OCI-LY7 (cell line): Measurements from ENCODE around the gene PLPPR3. TPM values are rescaled to one million over a fixed set of nuclear protein-coding genes. Genes with fewer than 3 reads are reported as not detected.

Experiments used
- BruUV-seq: library from RNA; stranded (reverse); fragments of 400-500 nt; replicated peaks from 2 replicates; lab custom pipeline; 2021; lab: Mats Ljungman, UMichigan
- CTCF ChIA-PET: fragments of 300-600 bp; sonication (Branson Sonifier 250); formaldehyde crosslinking; loops from one replicate; lab custom pipeline; 2022; ENCODE audit warnings: antibody characterized with exemption; ENCODE audit not compliant: unreplicated experiment; lab: Charles Lee
- POLR2A ChIA-PET: fragments of 300-600 bp; sonication (Branson Sonifier 250); formaldehyde crosslinking; loops from one replicate; lab custom pipeline; 2022; ENCODE audit warnings: antibody characterized with exemption; lab: Charles Lee
- DNase-seq: peaks from one replicate; pipeline ENCODE4 v3.0.0-alpha.2; 2015; ENCODE audit warnings: low spot score
- H2AFZ ChIP-seq: fragments of 200-600 bp; sonication (generic), shearing (Covaris generic); 2 replicates; pipeline ENCODE4 v1.6.1; 2014; ENCODE audit warnings: mild to moderate bottlenecking, antibody characterized with exemption, low read length, moderate library complexity
- H3K27ac ChIP-seq: fragments of 200-600 bp; sonication (generic); 2 replicates; pipeline ENCODE4 v1.5.1; 2014; ENCODE audit warnings: mixed run types, low read depth, mild to moderate bottlenecking, moderate library complexity, low read length, inconsistent platforms; ENCODE audit not compliant: poor library complexity, severe bottlenecking
- H3K36me3 ChIP-seq: fragments of 200-600 bp; sonication (generic); 2 replicates; pipeline ENCODE4 v1.6.1; 2014; ENCODE audit warnings: mild to moderate bottlenecking, antibody characterized with exemption, low read length, moderate library complexity, mixed read lengths; ENCODE audit not compliant: insufficient read depth
- H3K4me1 ChIP-seq: fragments of 200-600 bp; sonication (generic); 2 replicates; pipeline ENCODE4 v1.5.1; 2014; ENCODE audit warnings: mild to moderate bottlenecking, low read length; ENCODE audit not compliant: insufficient read depth, poor library complexity, severe bottlenecking
- H3K4me2 ChIP-seq: fragments of 200-600 bp; sonication (generic); 2 replicates; pipeline ENCODE4 v1.6.1; 2014; ENCODE audit warnings: mild to moderate bottlenecking, low read length
- H3K4me3 ChIP-seq: fragments of 200-600 bp; sonication (generic); 2 replicates; pipeline ENCODE4 v1.5.1; 2014; ENCODE audit warnings: mild to moderate bottlenecking, low read depth, low read length; ENCODE audit not compliant: poor library complexity, severe bottlenecking
- H3K79me2 ChIP-seq: fragments of 200-600 bp; sonication (generic); 2 replicates; pipeline ENCODE4 v1.6.1; 2016; ENCODE audit warnings: low read depth, mild to moderate bottlenecking, low read length, moderate library complexity, mixed read lengths; ENCODE audit not compliant: insufficient read depth
- H3K9me2 ChIP-seq: fragments of 200-600 bp; sonication (generic); 2 replicates; pipeline ENCODE4 v1.6.1; 2016; ENCODE audit warnings: mild to moderate bottlenecking, low read length, mixed read lengths; ENCODE audit not compliant: insufficient read depth
- H3K9me3 ChIP-seq: fragments of 200-600 bp; sonication (generic); 2 replicates; pipeline ENCODE4 v1.6.1; 2014; ENCODE audit warnings: mild to moderate bottlenecking, mixed run types, low read length, mixed read lengths
- H4K20me1 ChIP-seq: fragments of 200-600 bp; sonication (generic); 2 replicates; pipeline ENCODE4 v1.6.1; 2014; ENCODE audit warnings: mild to moderate bottlenecking, antibody characterized with exemption, low read length, moderate library complexity, mixed read lengths; ENCODE audit not compliant: insufficient read depth
- EZH2phosphoT487 ChIP-seq: fragments of 200-600 bp; sonication (generic); IDR thresholded peaks from 2 replicates; pipeline ENCODE4 v1.6.1; 2018; ENCODE audit warnings: low read depth, borderline replicate concordance, mild to moderate bottlenecking, mixed run types, antibody characterized with exemption, low read length, moderate library complexity, mixed read lengths
- intact Hi-C: fragments of 100-400 bp; cut with micrococcal nuclease; formaldehyde crosslinking; loops from one replicate; pipeline ENCODE4 v1.10.0; 2022; ENCODE audit not compliant: unreplicated experiment
- total RNA-seq, 2 experiments: library from RNA; depleted of rRNA in 1 of 2; stranded (reverse); fragments of >200 nt in 1 of 2; shearing (Covaris generic) in 1 of 2; gene quantifications; 2 replicates each; pipeline ENCODE4 v1.2.3, GENCODE V29; 2014 to 2022
- TF ChIP-seq, protein P1 (sequence below): fragments of 200-600 bp; sonication (generic); conservative IDR thresholded peaks from 2 replicates; pipeline ENCODE4 v1.5.1; 2014; ENCODE audit warnings: mild to moderate bottlenecking, antibody characterized with exemption, low read length, moderate library complexity, mixed read lengths

The PLPPR3 gene
- total RNA-seq, 2 experiments from 2014 or later = not detected

DNA sequence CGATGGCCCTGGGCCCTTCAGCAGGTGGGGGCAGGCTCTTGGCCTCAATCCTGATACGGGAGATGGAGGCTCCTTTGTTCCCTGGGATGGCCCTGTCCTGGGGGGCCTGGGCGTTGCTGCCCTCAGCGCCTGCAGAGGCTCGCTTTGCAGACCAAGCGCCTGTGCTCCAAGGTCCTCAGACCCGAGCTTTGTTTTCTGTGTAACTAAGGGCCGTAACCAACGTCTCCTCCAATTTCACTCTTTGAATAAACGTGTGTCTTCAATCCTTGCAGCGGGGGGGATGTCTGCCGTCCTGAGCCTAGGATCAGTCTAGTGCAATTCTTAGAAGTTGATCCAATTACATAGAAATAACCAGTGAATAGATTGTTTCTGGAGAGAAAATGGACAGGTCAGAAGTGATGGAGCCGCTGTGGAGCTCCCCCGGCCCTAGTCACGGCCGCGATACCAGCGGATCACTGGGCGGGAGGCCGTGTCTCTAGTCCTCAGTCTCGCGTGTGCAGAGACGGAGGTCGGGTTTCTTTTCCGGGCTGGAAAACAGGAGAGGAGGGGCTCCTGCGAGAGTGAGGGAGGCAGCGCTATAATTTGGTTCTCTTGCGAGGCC, 19.2 kb downstream of the PLPPR3 start:
- peaks cover 47% of the 10 kb centered on the region for H4K20me1 ChIP-seq
- H3K9me2 ChIP-seq = no peaks in the 10 kb centered on the region
- DNase-seq = no peak
- CTCF ChIA-PET = no interaction called here
- peaks cover 60% of the 10 kb centered on the region for H3K79me2 ChIP-seq
- no peaks in the 10 kb centered on the region for H3K9me3 ChIP-seq
- H3K4me1 ChIP-seq = peaks cover 19% of the 10 kb centered on the region
- TF ChIP-seq, protein P1, sequence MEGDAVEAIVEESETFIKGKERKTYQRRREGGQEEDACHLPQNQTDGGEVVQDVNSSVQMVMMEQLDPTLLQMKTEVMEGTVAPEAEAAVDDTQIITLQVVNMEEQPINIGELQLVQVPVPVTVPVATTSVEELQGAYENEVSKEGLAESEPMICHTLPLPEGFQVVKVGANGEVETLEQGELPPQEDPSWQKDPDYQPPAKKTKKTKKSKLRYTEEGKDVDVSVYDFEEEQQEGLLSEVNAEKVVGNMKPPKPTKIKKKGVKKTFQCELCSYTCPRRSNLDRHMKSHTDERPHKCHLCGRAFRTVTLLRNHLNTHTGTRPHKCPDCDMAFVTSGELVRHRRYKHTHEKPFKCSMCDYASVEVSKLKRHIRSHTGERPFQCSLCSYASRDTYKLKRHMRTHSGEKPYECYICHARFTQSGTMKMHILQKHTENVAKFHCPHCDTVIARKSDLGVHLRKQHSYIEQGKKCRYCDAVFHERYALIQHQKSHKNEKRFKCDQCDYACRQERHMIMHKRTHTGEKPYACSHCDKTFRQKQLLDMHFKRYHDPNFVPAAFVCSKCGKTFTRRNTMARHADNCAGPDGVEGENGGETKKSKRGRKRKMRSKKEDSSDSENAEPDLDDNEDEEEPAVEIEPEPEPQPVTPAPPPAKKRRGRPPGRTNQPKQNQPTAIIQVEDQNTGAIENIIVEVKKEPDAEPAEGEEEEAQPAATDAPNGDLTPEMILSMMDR = no peak
- TF ChIP-seq EZH2phosphoT487 = no peak
- H3K4me3 ChIP-seq = no peak overlapping the region
- intact Hi-C loops = no loop called here
- no peak overlapping the region for H3K27ac ChIP-seq
- H3K4me2 ChIP-seq = no peak overlapping the region
- peaks cover 98% of the 10 kb centered on the region for H3K36me3 ChIP-seq
- POLR2A ChIA-PET = no interaction called here
- BruUV-seq = no TSS peak
- H2AFZ ChIP-seq = no peak overlapping the region

DNA sequence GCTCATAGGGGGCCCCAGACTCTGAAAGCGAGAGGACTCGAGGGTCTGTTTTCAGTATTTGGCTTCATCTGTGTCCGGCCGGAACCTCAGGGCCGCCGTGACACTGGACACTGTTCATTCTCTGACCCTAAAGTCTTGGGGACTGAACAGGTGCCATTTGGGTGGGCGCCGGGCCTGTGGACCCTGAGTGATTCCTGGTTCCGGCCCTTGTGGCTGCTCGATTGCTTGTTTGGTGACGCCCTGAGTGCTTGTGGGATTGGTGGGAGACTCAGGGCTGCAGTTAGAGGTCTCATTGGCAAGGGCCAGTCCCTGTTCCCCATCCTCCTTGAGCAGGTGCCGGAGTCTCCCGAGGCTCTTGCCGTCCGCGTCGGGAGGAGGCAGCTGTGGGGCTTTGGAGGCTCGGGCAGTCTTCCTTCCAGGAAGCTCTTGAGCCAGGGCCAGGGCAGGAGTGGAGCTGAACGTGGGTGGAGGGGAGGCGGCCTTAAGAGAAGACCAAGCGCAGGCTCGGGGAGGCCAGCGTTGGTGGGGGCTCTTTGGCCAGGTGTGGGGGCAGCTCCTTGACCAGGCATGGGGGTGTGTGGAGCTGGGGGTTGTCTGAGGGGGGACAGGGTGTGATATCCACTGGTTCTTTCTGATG, 19.8 kb downstream of the PLPPR3 start:
- Histone ChIP-seq H3K79me2 (peaks cover 60% of the 10 kb centered on the region), H3K4me1 (peaks cover 19% of the 10 kb centered on the region), H2AFZ (no peak overlapping the region), H3K4me2 (no peak overlapping the region), H3K9me3 (no peaks in the 10 kb centered on the region), H3K9me2 (no peaks in the 10 kb centered on the region), H3K27ac (no peak overlapping the region), H3K36me3 (peaks cover 91% of the 10 kb centered on the region), H4K20me1 (peaks cover 47% of the 10 kb centered on the region), H3K4me3 (no peak overlapping the region)
- DNase-seq = no peak
- intact Hi-C loops = no loop called here
- CTCF ChIA-PET = no interaction called here
- BruUV-seq = no TSS peak
- POLR2A ChIA-PET = interaction anchor here (0.6 kb wide), 1 partner anchor 41 kb away, joined by 6 read pairs; no protein-coding TSS in a partner anchor
- TF ChIP-seq, protein P1 = no peak
- no peak for TF ChIP-seq EZH2phosphoT487
